Activated CD8-positive, alpha-beta T cell treated with anti-CD3 and anti-CD28 coated beads, Interleukin-2, amount 10 ng/mL, durations not matched to agents 7 days and 5 days (primary cell): ENCODE data around the gene LENG9. TPM values are rescaled to one million over a fixed set of nuclear protein-coding genes. Genes with fewer than 3 reads are reported as not detected.

Experiments used
- ATAC-seq: fragments of 150-1000 bp; cut with Tn5 transposase; one replicate; pipeline ENCODE4 v1.10.0; 2021; ENCODE audit warnings: moderate library complexity
- CTCF ChIA-PET: fragments of 350-600 bp; sonication (Branson Sonifier 250); formaldehyde crosslinking; loops from one replicate; lab custom pipeline; 2021; ENCODE audit warnings: antibody characterized with exemption; lab: Charles Lee
- POLR2A ChIA-PET: fragments of 350-600 bp; sonication (Branson Sonifier 250); formaldehyde crosslinking; loops from one replicate; lab custom pipeline; 2021; ENCODE audit warnings: antibody characterized with exemption; lab: Charles Lee
- DNase-seq: peaks from one replicate; pipeline ENCODE4 v3.0.0-alpha.2; 2020
- H3K27ac Mint-ChIP-seq: one replicate; pipeline ENCODE4 v1.8.0; 2021; ENCODE audit warnings: mild to moderate bottlenecking, mixed read lengths
- H3K27me3 Mint-ChIP-seq: one replicate; pipeline ENCODE4 v1.8.0; 2021; ENCODE audit warnings: low read depth, mixed read lengths
- H3K36me3 Mint-ChIP-seq: one replicate; pipeline ENCODE4 v1.8.0; 2021; ENCODE audit warnings: low read depth, mixed read lengths
- H3K4me1 Mint-ChIP-seq: one replicate; pipeline ENCODE4 v1.8.0; 2021; ENCODE audit warnings: low read depth, mixed read lengths
- H3K4me3 Mint-ChIP-seq: one replicate; pipeline ENCODE4 v1.8.0; 2021; ENCODE audit warnings: mild to moderate bottlenecking, mixed read lengths
- H3K9me3 Mint-ChIP-seq: one replicate; pipeline ENCODE4 v1.8.0; 2022; ENCODE audit warnings: mixed read lengths; ENCODE audit not compliant: insufficient read depth
- total RNA-seq, 2 experiments: library from RNA; stranded (reverse); gene quantifications; one replicate each; pipeline ENCODE4 v1.2.3, GENCODE V29; 2021

Gene LENG9
- total RNA-seq, 2 experiments from 2014 or later, result 5.3 to 5.6 TPM

GRCh38 chr19:54424660-54425381 lies 38.8 kb downstream of the LENG9 start:
- no peak for DNase-seq
- no peak for ATAC-seq
- Mint-ChIP-seq H3K36me3 (no peaks in the 10 kb centered on the region), H3K9me3 (no peaks in the 10 kb centered on the region), H3K27me3 (peaks cover 10% of the 10 kb centered on the region), H3K27ac (no peak overlapping the region), H3K4me3 (no peak overlapping the region), H3K4me1 (no peaks in the 10 kb centered on the region)
- ChIA-PET CTCF (interaction anchor here (1.5 kb wide), 1 partner anchor 9 kb away, joined by 4 read pairs; no protein-coding TSS in a partner anchor), POLR2A (no interaction called here)

DNA sequence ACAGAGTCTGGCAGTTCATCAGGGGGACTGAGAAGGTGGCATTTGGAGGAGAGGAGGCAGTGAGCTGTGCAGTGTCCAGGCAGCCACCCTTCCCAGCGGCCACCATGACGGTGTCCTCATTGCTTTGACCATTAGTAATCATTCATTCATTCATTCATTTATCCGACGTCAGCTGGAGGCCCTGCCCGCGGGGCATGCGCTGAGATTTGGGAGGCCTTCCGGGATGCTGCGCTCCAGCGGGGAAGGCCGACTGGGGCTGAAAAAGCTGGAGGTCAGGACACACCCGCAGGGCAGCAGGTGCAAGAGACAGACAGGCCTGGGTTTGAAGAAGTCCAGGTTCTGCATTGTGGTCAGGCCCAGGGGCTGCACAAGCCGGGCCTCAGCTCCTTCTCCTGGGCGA lies 39.4 kb downstream of the LENG9 start:
- POLR2A ChIA-PET, result no interaction called here
- DNase-seq (no peak), ATAC-seq (no peak)

GRCh38 chr19:54422136-54422535 lies 41.4 kb downstream of the LENG9 start:
- no peaks in the 10 kb centered on the region for H3K36me3 Mint-ChIP-seq
- H3K27me3 Mint-ChIP-seq, result peaks cover 10% of the 10 kb centered on the region
- H3K9me3 Mint-ChIP-seq, result no peaks in the 10 kb centered on the region
- H3K27ac Mint-ChIP-seq, result no peak overlapping the region
- DNase-seq (no peak), ATAC-seq (no peak)
- no peak overlapping the region for H3K4me3 Mint-ChIP-seq
- CTCF ChIA-PET, result interaction anchor here (0.8 to 1.5 kb wide), 2 partner anchors 15 to 30 kb away, joined by 3 read pairs; no protein-coding TSS in a partner anchor
- POLR2A ChIA-PET, result interaction anchor here (0.6 kb wide), 1 partner anchor 263 kb away, joined by 3 read pairs; the partner anchor contains the start of gene LENG1
- peaks cover 13% of the 10 kb centered on the region for H3K4me1 Mint-ChIP-seq

More for the DNA sequence above, 39.4 kb downstream of the LENG9 start:
- Mint-ChIP-seq H3K27ac (no peak overlapping the region), H3K27me3 (peaks cover 8% of the 10 kb centered on the region), H3K36me3 (no peaks in the 10 kb centered on the region), H3K4me1 (no peaks in the 10 kb centered on the region), H3K4me3 (no peak overlapping the region), H3K9me3 (no peaks in the 10 kb centered on the region)
- CTCF ChIA-PET, result no interaction called here

- POLR2A ChIA-PET, result no interaction called here
- Mint-ChIP-seq H3K36me3 (no peaks in the 10 kb centered on the region), H3K4me3 (no peak overlapping the region), H3K4me1 (peaks cover 16% of the 10 kb centered on the region), H3K27ac (no peak overlapping the region), H3K27me3 (peaks cover 11% of the 10 kb centered on the region), H3K9me3 (no peaks in the 10 kb centered on the region)
- ATAC-seq (no peak), DNase-seq (no peak)
- CTCF ChIA-PET, result interaction anchor here (0.8 to 1.5 kb wide), 2 partner anchors 14 to 29 kb away, joined by 3 read pairs; no protein-coding TSS in a partner anchor
Observed at GRCh38 chr19:54421521-54421920, 42.1 kb downstream of the LENG9 start.

DNA sequence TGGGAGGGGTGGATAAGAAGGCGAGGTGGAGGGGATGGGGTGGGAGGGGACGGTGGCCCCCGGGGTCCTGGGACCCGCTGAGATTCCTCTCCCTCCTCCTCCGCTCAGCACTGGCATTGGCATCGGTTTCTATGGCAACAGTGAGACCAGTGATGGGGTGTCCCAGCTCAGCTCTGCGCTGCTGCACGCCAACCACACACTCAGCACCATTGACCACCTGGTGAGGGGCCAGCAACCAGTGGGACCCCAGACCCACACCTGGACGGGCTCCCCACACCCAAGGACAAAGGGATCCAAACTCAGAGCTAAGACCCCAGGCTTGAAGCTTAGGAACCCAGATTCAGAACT lies 42.4 kb downstream of the LENG9 start:
- no peak overlapping the region for H3K4me3 Mint-ChIP-seq
- H3K27me3 Mint-ChIP-seq, result peaks cover 10% of the 10 kb centered on the region
- POLR2A ChIA-PET, result interaction anchor here (1.2 kb wide), 1 partner anchor 27 kb away, joined by 9 read pairs; the partner anchor contains the start of gene LENG8
- CTCF ChIA-PET, result interaction anchor here (1.5 kb wide), 1 partner anchor 14 kb away, joined by 3 read pairs; no protein-coding TSS in a partner anchor
- DNase-seq (no peak), ATAC-seq (no peak)
- no peaks in the 10 kb centered on the region for H3K36me3 Mint-ChIP-seq
- H3K9me3 Mint-ChIP-seq, result no peaks in the 10 kb centered on the region
- H3K27ac Mint-ChIP-seq, result no peak overlapping the region
- peaks cover 16% of the 10 kb centered on the region for H3K4me1 Mint-ChIP-seq

DNA sequence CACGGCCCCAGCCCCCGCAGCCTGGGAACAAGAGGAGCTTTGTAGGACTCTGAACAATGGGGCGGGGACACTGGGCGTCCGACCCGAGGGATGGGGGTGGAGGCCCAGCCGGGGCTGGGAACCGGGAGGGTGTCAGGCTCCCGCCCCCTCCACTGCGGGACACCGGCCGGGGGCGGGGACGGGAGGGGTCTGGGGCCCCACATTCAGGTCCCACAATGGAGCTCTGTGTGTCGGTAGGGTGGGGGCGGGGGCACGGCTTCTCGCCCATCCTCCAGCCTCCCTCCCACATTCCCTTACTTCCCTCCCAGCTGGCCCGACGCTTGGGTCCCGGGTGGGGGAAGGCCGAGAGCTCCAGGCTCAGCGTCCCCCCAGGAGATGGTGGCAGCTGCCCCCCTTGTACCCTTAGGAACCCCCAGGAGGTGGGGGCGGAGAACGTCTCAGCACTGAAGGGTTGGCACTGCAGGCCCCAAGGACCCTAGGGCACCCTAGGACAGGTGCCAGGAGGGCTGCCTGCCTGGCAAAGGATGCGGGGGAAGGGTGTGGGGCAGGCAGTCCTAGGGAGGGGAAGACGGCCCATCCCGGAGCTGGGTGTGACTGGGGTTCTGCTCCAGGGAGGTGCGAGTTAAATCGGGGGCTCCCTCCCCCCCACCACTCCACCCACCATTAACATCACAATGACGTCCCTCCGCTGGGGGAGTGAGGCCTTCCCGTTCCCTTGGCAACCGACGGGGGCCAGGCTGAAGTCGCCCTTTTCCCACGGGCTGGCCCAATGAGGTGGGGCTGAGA lies 43.0 kb downstream of the LENG9 start:
- peaks cover 16% of the 10 kb centered on the region for H3K4me1 Mint-ChIP-seq
- H3K27ac Mint-ChIP-seq, result no peak overlapping the region
- no peaks in the 10 kb centered on the region for H3K9me3 Mint-ChIP-seq
- H3K36me3 Mint-ChIP-seq, result no peaks in the 10 kb centered on the region
- ATAC-seq (no peak), DNase-seq (no peak)
- no peak overlapping the region for H3K4me3 Mint-ChIP-seq
- POLR2A ChIA-PET, result interaction anchor here (0.8 to 1.2 kb wide), 3 partner anchors 9 to 43 kb away, joined by 3 to 9 read pairs (median 4); partner anchors contain the start of genes LENG8 and LENG9
- CTCF ChIA-PET, result interaction anchor here (1.5 to 3.2 kb wide), 3 partner anchors 13 to 154 kb away, joined by 3 to 13 read pairs (median 10); no protein-coding TSS in a partner anchor
- H3K27me3 Mint-ChIP-seq, result peaks cover 12% of the 10 kb centered on the region

- CTCF ChIA-PET, result interaction anchor here (0.8 to 3.2 kb wide), 3 partner anchors 19 to 154 kb away, joined by 3 to 13 read pairs (median 10); no protein-coding TSS in a partner anchor
- DNase-seq (no peak), ATAC-seq (no peak)
- peaks cover 13% of the 10 kb centered on the region for H3K27me3 Mint-ChIP-seq
- H3K4me1 Mint-ChIP-seq, result peaks cover 16% of the 10 kb centered on the region
- no peaks in the 10 kb centered on the region for H3K36me3 Mint-ChIP-seq
- no peak overlapping the region for H3K27ac Mint-ChIP-seq
- POLR2A ChIA-PET, result interaction anchor here (0.8 to 1.2 kb wide), 3 partner anchors 8 to 44 kb away, joined by 3 to 9 read pairs (median 4); partner anchors contain the start of genes LENG8 and LENG9
- H3K4me3 Mint-ChIP-seq, result no peak overlapping the region
- H3K9me3 Mint-ChIP-seq, result no peaks in the 10 kb centered on the region
Observed at GRCh38 chr19:54420068-54420382, 43.6 kb downstream of the LENG9 start.

DNA sequence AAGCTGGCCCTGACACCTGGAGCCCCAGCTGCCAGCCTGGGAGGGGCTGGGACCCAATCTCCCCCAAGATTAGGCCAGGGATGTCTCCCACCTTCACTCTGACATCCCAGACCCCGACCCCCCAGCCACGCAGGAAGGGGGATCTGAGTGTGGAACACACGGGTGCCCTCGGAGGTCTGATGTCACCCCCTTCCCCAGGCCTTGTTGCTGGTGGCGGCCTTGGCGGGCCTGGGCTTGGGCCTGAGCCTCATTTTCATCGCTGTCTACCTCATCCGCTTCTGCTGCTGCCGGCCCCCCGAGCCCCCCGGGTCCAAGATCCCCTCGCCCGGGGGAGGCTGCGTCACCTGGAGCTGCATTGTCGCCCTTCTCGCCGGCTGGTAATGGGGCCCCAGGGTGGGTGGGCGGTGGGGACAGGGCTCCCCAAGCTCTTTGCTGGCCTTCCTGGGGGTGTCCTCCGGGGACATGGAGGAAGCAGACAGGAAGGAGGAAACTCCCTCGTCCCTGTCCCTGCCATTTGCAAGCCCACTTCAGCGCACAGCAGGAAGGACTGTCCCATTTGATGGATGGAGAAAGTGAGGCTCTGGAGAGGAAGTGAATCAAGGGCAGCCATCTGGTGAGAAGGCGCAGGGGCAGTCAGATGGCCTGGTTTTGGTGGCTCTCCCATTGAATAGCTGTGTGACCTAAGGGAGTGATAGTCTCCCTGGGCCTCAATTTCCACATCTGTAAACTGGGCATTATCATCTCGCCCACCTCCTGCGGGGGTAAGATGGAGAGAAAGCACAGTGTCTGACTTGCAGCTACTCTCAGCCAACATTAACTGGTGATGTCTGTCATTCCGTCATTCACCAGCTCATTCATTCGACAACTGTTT lies 44.4 kb downstream of the LENG9 start:
- POLR2A ChIA-PET, result interaction anchor here (0.6 to 1.2 kb wide), 3 partner anchors 30 to 45 kb away, joined by 3 to 4 read pairs (median 3); partner anchors contain the start of genes LENG8 and LENG9
- CTCF ChIA-PET, result interaction anchor here (0.8 to 3.2 kb wide), 5 partner anchors 20 to 153 kb away, joined by 3 to 13 read pairs (median 3); no protein-coding TSS in a partner anchor
- H3K9me3 Mint-ChIP-seq, result no peaks in the 10 kb centered on the region
- ATAC-seq (no peak), DNase-seq (no peak)
- no peak overlapping the region for H3K4me3 Mint-ChIP-seq
- H3K27me3 Mint-ChIP-seq, result peaks cover 21% of the 10 kb centered on the region
- H3K4me1 Mint-ChIP-seq, result peaks cover 16% of the 10 kb centered on the region
- no peak overlapping the region for H3K27ac Mint-ChIP-seq
- H3K36me3 Mint-ChIP-seq, result peaks cover under 1% of the 10 kb centered on the region

- peaks cover 16% of the 10 kb centered on the region for H3K4me1 Mint-ChIP-seq
- CTCF ChIA-PET, result interaction anchor here (1.2 to 3.2 kb wide), 4 partner anchors 27 to 152 kb away, joined by 3 to 13 read pairs (median 6); no protein-coding TSS in a partner anchor
- H3K36me3 Mint-ChIP-seq, result peaks cover 3% of the 10 kb centered on the region
- no peaks in the 10 kb centered on the region for H3K9me3 Mint-ChIP-seq
- POLR2A ChIA-PET, result interaction anchor here (0.6 to 1.2 kb wide), 2 partner anchors 31 to 35 kb away, joined by 3 to 4 read pairs; partner anchors contain the start of gene LENG8
- H3K27ac Mint-ChIP-seq, result peak overlapping the region; percentile 84
- peak overlapping the region; percentile 57 for H3K4me3 Mint-ChIP-seq
- peak; percentile 82 for ATAC-seq
- DNase-seq, result peak; percentile 75
- H3K27me3 Mint-ChIP-seq, result peaks cover 26% of the 10 kb centered on the region
Observed at GRCh38 chr19:54418030-54418929, 45.3 kb downstream of the LENG9 start.
